GM10266 (cell line): ENCODE measurements around the gene UBE2D4.
A peak's percentile ranks its signal among the peaks of the same experiment; 100 is the strongest.

ENCODE experiments used
- DNase-seq: peaks from one replicate; pipeline ENCODE4 v3.0.0; 2012; ENCODE audit errors: extremely low spot score
- CTCF ChIP-seq: IDR thresholded peaks from 2 replicates; pipeline ENCODE4 v1.5.1; 2012; ENCODE audit warnings: mild to moderate bottlenecking, low read depth; ENCODE audit not compliant: control insufficient read depth, insufficient read depth; ENCODE audit errors: missing control alignments

UBE2D4 gene

GRCh38 chr7:43925984-43926797, at the start of gene UBE2D4:
UBE2D4 (plus strand) TSS chr7:43926436; CDS start chr7:43926533, 97 bp downstream.
- DNase-seq, result peak; percentile 93
- TF ChIP-seq CTCF, result no peak

GRCh38 chr7:43876976-43877745, 49.1 kb upstream of the UBE2D4 start:
- no peak for TF ChIP-seq CTCF
- DNase-seq, result no peak

- no peak for DNase-seq
- no peak for TF ChIP-seq CTCF
Observed at GRCh38 chr7:43877968-43878864, 48.0 kb upstream of the UBE2D4 start.

GRCh38 chr7:43878867-43879266, 47.4 kb upstream of the UBE2D4 start:
- no peak for TF ChIP-seq CTCF
- no peak for DNase-seq

GRCh38 chr7:43879477-43879876, 46.8 kb upstream of the UBE2D4 start:
- DNase-seq, result no peak
- TF ChIP-seq CTCF, result no peak

- no peak for TF ChIP-seq CTCF
- no peak for DNase-seq
Observed at GRCh38 chr7:43880596-43880995, 45.6 kb upstream of the UBE2D4 start.
